Coronary artery (tissue), 2 donors: Measurements from ENCODE around the gene CFAP58.

ENCODE experiments used
- DNase-seq: peaks from one replicate; pipeline ENCODE4 v3.0.0-alpha.2; 2017; ENCODE audit warnings: low spot score
- H3K27ac ChIP-seq, 2 donors: fragments of 200-600 bp; sonication (generic); one replicate each; pipeline ENCODE4 v1.5.1; 2016 to 2019
- H3K4me3 ChIP-seq: fragments of 200-600 bp; sonication (generic); 2 replicates; pipeline ENCODE4 v1.5.1; 2016; ENCODE audit warnings: mild to moderate bottlenecking, moderate library complexity
- CTCF ChIP-seq: fragments of 200-600 bp; sonication (generic); IDR thresholded peaks from one replicate; pipeline ENCODE4 v1.5.1; 2019; ENCODE audit warnings: antibody characterized with exemption

Gene CFAP58

GRCh38 chr10:104309980-104310978 is 43.4 kb upstream of the CFAP58 start:
- TF ChIP-seq CTCF = no peak
- peak; percentile 96 for DNase-seq
- Histone ChIP-seq H3K4me3 (peak overlapping the region; percentile 48), H3K27ac (peak overlapping the region; percentile 91 to 95)

DNA sequence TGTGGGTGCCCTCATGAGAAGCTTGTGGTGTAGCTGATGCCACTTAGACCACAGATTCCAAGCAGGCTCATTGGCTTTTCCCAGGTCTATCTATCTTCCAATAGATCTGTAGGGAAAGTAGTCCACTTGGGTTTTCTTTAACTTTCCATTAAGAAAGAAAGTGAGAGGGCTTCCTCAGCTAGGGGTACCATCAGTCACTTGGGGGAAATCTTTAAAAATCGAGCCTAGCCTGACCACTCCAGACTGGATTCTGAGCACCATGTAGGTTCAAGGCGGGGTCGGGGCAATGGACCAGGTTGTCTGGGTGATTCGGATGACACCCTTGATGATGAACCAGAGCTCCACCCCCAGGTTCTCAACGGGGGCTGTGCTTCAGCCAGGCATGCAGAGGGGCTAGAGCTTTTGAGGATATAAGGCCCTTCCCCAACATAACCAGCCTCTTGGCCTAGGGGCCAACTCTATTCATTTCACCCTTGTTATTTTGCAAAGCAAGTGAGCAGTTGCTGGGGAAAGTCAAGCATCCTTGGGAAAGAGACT is 42.4 kb upstream of the CFAP58 start:
- peak overlapping the region; percentile 91 to 95 for H3K27ac ChIP-seq

GRCh38 chr10:104314591-104315485 is 38.8 kb upstream of the CFAP58 start:
- Histone ChIP-seq H3K27ac (no peak overlapping the region), H3K4me3 (no peak overlapping the region)
- DNase-seq = no peak
- TF ChIP-seq CTCF = no peak

More for the DNA sequence above, 42.4 kb upstream of the CFAP58 start:
- DNase-seq = no peak
- H3K4me3 ChIP-seq = no peak overlapping the region
- no peak for TF ChIP-seq CTCF

DNA sequence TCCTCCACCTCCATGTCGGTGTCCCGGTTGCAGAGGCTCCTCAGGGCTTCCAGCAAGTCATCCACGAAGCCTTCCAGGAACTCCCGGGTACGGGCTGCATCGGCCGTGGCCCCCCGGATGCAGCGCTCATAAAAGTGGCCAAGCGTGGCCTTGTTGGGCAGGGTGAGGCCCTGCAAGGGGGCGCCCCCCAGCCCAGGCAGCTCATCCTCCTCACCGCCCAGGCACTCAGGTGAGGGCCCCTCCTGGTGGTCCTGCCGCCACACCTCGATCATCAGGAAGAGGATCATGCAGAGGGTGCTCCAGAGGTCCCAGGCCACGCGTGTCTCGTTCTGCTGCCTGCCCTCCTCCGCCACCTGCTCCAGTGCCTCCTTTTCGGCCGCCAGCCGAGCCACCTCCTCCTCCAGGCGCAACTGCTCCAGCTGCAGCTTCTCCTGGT is 38.1 kb upstream of the CFAP58 start:
- no peak overlapping the region for H3K4me3 ChIP-seq
- peak overlapping the region in 1 of 2 donors; percentile 10 for H3K27ac ChIP-seq
- no peak for TF ChIP-seq CTCF
- no peak for DNase-seq

- no peak overlapping the region for H3K4me3 ChIP-seq
- TF ChIP-seq CTCF = no peak
- H3K27ac ChIP-seq = peak overlapping the region; percentile 38 to 74
- no peak for DNase-seq
Observed at GRCh38 chr10:104316321-104317099, 37.1 kb upstream of the CFAP58 start.

DNA sequence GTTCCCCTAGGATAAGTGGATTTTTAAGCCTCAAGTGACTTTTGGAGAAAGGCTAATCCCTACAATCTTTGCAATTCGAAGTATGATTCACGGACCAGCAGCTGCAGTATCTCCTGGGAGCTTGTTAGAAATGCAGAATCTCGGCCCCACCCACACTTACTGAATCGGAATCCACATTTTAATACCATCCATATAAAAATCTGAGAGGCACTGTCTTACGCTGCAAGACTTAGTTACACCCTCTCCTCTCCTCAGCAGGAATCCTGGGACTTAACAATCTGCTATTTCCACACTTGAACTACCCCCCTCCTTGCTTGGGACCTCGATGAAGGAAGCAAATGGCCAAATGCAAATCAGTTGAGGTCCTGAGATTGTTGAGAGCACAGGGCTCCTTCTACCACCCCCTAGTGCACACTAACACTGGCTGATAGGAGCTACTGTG is 36.3 kb upstream of the CFAP58 start:
- TF ChIP-seq CTCF = no peak
- H3K27ac ChIP-seq = peak overlapping the region; percentile 38 to 74
- peak overlapping the region; percentile 10 for H3K4me3 ChIP-seq
- DNase-seq = no peak
